ENCODE measurements around the gene OR6V1. TPM values are rescaled to one million over a fixed set of nuclear protein-coding genes. Genes with fewer than 3 reads are reported as not detected.
A peak's percentile ranks its signal among the peaks of the same experiment; 100 is the strongest.

The OR6V1 gene
- total RNA-seq, 6 experiments from 2014 or later = not detected

GRCh38 chr7:143042790-143043271 lies 9.3 kb upstream of the OR6V1 start:
- Histone ChIP-seq H3K9me3 (no peaks in the 10 kb centered on the region), H3K4me3 (no peak overlapping the region), H3K4me1 (no peaks in the 10 kb centered on the region), H3K36me3 (no peaks in the 10 kb centered on the region), H3K27me3 (no peaks in the 10 kb centered on the region), H3K27ac (no peak overlapping the region)
- intact Hi-C loops (cut with DNase I) = no loop called here
- TF ChIP-seq, protein P1, sequence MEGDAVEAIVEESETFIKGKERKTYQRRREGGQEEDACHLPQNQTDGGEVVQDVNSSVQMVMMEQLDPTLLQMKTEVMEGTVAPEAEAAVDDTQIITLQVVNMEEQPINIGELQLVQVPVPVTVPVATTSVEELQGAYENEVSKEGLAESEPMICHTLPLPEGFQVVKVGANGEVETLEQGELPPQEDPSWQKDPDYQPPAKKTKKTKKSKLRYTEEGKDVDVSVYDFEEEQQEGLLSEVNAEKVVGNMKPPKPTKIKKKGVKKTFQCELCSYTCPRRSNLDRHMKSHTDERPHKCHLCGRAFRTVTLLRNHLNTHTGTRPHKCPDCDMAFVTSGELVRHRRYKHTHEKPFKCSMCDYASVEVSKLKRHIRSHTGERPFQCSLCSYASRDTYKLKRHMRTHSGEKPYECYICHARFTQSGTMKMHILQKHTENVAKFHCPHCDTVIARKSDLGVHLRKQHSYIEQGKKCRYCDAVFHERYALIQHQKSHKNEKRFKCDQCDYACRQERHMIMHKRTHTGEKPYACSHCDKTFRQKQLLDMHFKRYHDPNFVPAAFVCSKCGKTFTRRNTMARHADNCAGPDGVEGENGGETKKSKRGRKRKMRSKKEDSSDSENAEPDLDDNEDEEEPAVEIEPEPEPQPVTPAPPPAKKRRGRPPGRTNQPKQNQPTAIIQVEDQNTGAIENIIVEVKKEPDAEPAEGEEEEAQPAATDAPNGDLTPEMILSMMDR (IDR thresholded peaks at IDR 0.05) = no peak
- TF ChIP-seq POLR2A (IDR thresholded peaks at IDR 0.05) = no peak
- 34% methylated on average over 6 of the region's 6 CpGs for WGBS (ENCODE audit: insufficient coverage, low coverage, low lambda C conversion rate, missing lambda C conversion rate)
- ATAC-seq (no peak), DNase-seq (no peak)

- DNase-seq = no peak
- 51% methylated on average over 2 of the region's 2 CpGs for WGBS (ENCODE audit: insufficient coverage, low coverage, low lambda C conversion rate, missing lambda C conversion rate)
- no peak overlapping the region for H3K4me3 ChIP-seq
- no peak for ATAC-seq
- no peaks in the 10 kb centered on the region for H3K27me3 ChIP-seq
- H3K27ac ChIP-seq = no peak overlapping the region
- no peaks in the 10 kb centered on the region for H3K4me1 ChIP-seq
- H3K36me3 ChIP-seq = no peaks in the 10 kb centered on the region
- TF ChIP-seq POLR2A (IDR thresholded peaks at IDR 0.05) = no peak
- TF ChIP-seq, protein P1 (IDR thresholded peaks at IDR 0.05) = no peak
- no peaks in the 10 kb centered on the region for H3K9me3 ChIP-seq
- intact Hi-C loops (cut with DNase I) = no loop called here
These were observed 8.8 kb upstream of the OR6V1 start for GRCh38 chr7:143043391-143043790.

GRCh38 chr7:143046426-143046851 lies 5.7 kb upstream of the OR6V1 start:
- 30% methylated on average over 3 of the region's 3 CpGs for WGBS (ENCODE audit: insufficient coverage, low coverage, low lambda C conversion rate, missing lambda C conversion rate)
- TF ChIP-seq POLR2A (IDR thresholded peaks at IDR 0.05) = no peak
- TF ChIP-seq, protein P1 (IDR thresholded peaks at IDR 0.05) = no peak
- no peak for ATAC-seq
- H3K27ac ChIP-seq = no peak overlapping the region
- H3K27me3 ChIP-seq = no peaks in the 10 kb centered on the region
- H3K36me3 ChIP-seq = no peaks in the 10 kb centered on the region
- H3K4me1 ChIP-seq = no peaks in the 10 kb centered on the region
- no peak overlapping the region for H3K4me3 ChIP-seq
- DNase-seq = no peak
- intact Hi-C loops (cut with DNase I) = no loop called here
- H3K9me3 ChIP-seq = no peaks in the 10 kb centered on the region

GRCh38 chr7:143047326-143047725 lies 4.8 kb upstream of the OR6V1 start:
- no peaks in the 10 kb centered on the region for H3K27me3 ChIP-seq
- TF ChIP-seq, protein P1 (IDR thresholded peaks at IDR 0.05) = no peak
- no peak for TF ChIP-seq POLR2A (IDR thresholded peaks at IDR 0.05)

DNA sequence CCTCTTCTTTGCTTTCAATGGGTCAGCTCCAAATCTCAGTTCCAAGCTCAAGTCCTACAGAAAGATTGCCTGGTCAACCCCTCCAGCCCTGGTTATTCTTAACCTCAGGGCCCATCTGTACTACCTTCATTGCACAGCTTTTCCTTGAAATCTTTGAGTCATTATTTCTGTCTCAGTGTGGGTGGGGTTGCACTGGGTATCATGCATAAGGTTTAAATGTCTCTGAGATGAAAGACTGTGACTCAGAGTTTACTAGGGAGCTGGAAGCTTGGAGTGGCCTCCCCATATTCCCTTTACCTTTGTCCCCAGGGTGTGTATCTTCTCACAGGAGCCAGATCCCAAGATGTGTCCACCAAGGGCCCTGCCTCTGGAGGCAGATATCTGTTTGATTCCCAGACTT lies 3.3 kb upstream of the OR6V1 start:
- no peak for TF ChIP-seq POLR2A (IDR thresholded peaks at IDR 0.05)
- TF ChIP-seq, protein P1 (IDR thresholded peaks at IDR 0.05) = no peak
- ATAC-seq = no peak
- intact Hi-C loops (cut with DNase I) = no loop called here

More at GRCh38 chr7:143047326-143047725, 4.8 kb upstream of the OR6V1 start:
- intact Hi-C loops (cut with DNase I) = no loop called here
- Histone ChIP-seq H3K4me1 (no peaks in the 10 kb centered on the region), H3K9me3 (no peaks in the 10 kb centered on the region), H3K4me3 (no peak overlapping the region), H3K36me3 (no peaks in the 10 kb centered on the region), H3K27ac (no peak overlapping the region)
- ATAC-seq (peak in 3 of 4 donors; percentile 17 to 40 (median 27)), DNase-seq (no peak)
- WGBS (ENCODE audit: insufficient coverage, low coverage, low lambda C conversion rate, missing lambda C conversion rate) = 39% methylated on average over 2 of the region's 2 CpGs

More for the DNA sequence above, 3.3 kb upstream of the OR6V1 start:
- Histone ChIP-seq H3K27ac (no peak overlapping the region), H3K36me3 (no peaks in the 10 kb centered on the region), H3K27me3 (no peaks in the 10 kb centered on the region), H3K9me3 (no peaks in the 10 kb centered on the region), H3K4me3 (no peak overlapping the region), H3K4me1 (no peaks in the 10 kb centered on the region)
- no peak for DNase-seq

Data from right lobe of liver (tissue), 6 donors.